HepG2 (cell line): Measurements from ENCODE around the gene NTM. TPM values are rescaled to one million over a fixed set of nuclear protein-coding genes. Genes with fewer than 3 reads are reported as not detected.

Experiments
- ATAC-seq: fragments of 200-7000 bp; cut with Tn5 transposase; 3 replicates; pipeline ENCODE4 v1.9.1; 2020; ENCODE audit warnings: mild to moderate bottlenecking, moderate library complexity
- BruUV-seq: library from RNA; stranded (reverse); fragments of 400-500 nt; replicated peaks from 2 replicates; lab custom pipeline; 2021; lab: Mats Ljungman, UMichigan
- CTCF ChIA-PET: fragments of 300-600 bp; formaldehyde crosslinking; extraction: SDS; loops from one replicate; lab custom pipeline; 2021; ENCODE audit warnings: low total read pairs, inconsistent platforms, low intra/inter-chr PET ratio; lab: Yijun Ruan, JAX
- POLR2A ChIA-PET: fragments of 350-600 bp; sonication (Branson Sonifier 250); formaldehyde crosslinking; loops from one replicate; lab custom pipeline; 2020; ENCODE audit warnings: antibody characterized with exemption, inconsistent platforms; lab: Yijun Ruan, JAX
- DNase-seq: peaks from one replicate; pipeline ENCODE4 v3.0.0-alpha.2; 2015; ENCODE audit warnings: low spot score
- FAIRE-seq: peaks from 3 replicates; lab custom pipeline; 2011; peaks lifted over from hg19 to GRCh38; lab: Jason Lieb, UNC
- H2AFZ ChIP-seq: one replicate; pipeline ENCODE4 v1.6.1; 2011; ENCODE audit warnings: low read length, inconsistent platforms
- H3K27ac ChIP-seq: fragments of 300-600 bp; 3 replicates; pipeline ENCODE4 v1.8.0; 2011; ENCODE audit warnings: mixed run types, mild to moderate bottlenecking, mixed read lengths, low read length, inconsistent platforms; ENCODE audit not compliant: insufficient read depth; ENCODE audit errors: extremely low read length
- H3K27me3 ChIP-seq, 2 experiments: fragments of 200-600 bp in 1 of 2; 2 replicates in 1 of 2; 3 replicates in 1 of 2; pipeline versions ENCODE4 v1.6.0 to v1.8.0; 2011; ENCODE audit warnings: low read length in 2 of 2, mild to moderate bottlenecking in 2 of 2, moderate library complexity in 2 of 2, inconsistent platforms in 1 of 2; ENCODE audit not compliant: insufficient read depth in 2 of 2, control insufficient read depth in 1 of 2
- H3K36me3 ChIP-seq, 2 experiments: fragments of 200-600 bp in 1 of 2; replicated peaks in 1 of 2; 2 replicates in 1 of 2; 3 replicates in 1 of 2; pipeline versions ENCODE4 v1.5.1 to v1.8.0; 2011; ENCODE audit warnings: low read length in 2 of 2, inconsistent platforms in 1 of 2; ENCODE audit not compliant: insufficient read depth in 2 of 2, control insufficient read depth in 1 of 2
- H3K4me1 ChIP-seq: 2 replicates; pipeline ENCODE4 v1.5.1; 2012; ENCODE audit warnings: low read length, inconsistent platforms; ENCODE audit not compliant: insufficient read depth
- H3K4me2 ChIP-seq: 2 replicates; pipeline ENCODE4 v1.6.0; 2011; ENCODE audit warnings: low read depth, low read length, inconsistent platforms
- H3K4me3 ChIP-seq, 3 experiments: fragments of 200-600 bp in 1 of 3; sonication (generic), shearing (Covaris generic) in 1 of 3; replicated peaks in 1 of 3; 2 replicates each; pipeline ENCODE4 v1.5.1; 2011 to 2016; ENCODE audit warnings: low read length in 3 of 3, inconsistent platforms in 2 of 3, low read depth in 2 of 3, mild to moderate bottlenecking in 2 of 3, control low read depth in 1 of 3, mixed read lengths in 1 of 3; ENCODE audit not compliant: insufficient read depth in 1 of 3
- H3K79me2 ChIP-seq: one replicate; pipeline ENCODE4 v1.6.1; 2011; ENCODE audit warnings: low read length, inconsistent platforms; ENCODE audit not compliant: insufficient read depth
- H3K9ac ChIP-seq: 2 replicates; pipeline ENCODE4 v1.6.0; 2011; ENCODE audit warnings: mild to moderate bottlenecking, low read depth, low read length, inconsistent platforms; ENCODE audit not compliant: insufficient read depth
- H3K9me3 ChIP-seq: 2 replicates; pipeline ENCODE4 v1.5.1; 2012; ENCODE audit warnings: mild to moderate bottlenecking, low read length
- H4K20me1 ChIP-seq: 2 replicates; pipeline ENCODE4 v1.6.0; 2011; ENCODE audit warnings: inconsistent platforms, mild to moderate bottlenecking, low read length, moderate library complexity; ENCODE audit not compliant: insufficient read depth
- ATF2 ChIP-seq: sonication (generic); formaldehyde crosslinking; IDR thresholded peaks from 2 replicates; pipeline ENCODE4 v1.4.0; 2020; ENCODE audit warnings: missing genetic modification reagents
- ATF7-NPFF ChIP-seq: sonication (generic); formaldehyde crosslinking; IDR thresholded peaks from 2 replicates; pipeline ENCODE4 v1.8.1; 2023; ENCODE audit warnings: mild to moderate bottlenecking, low read depth, missing genetic modification reagents, moderate library complexity
- EZH2 ChIP-seq: conservative IDR thresholded peaks from 2 replicates; pipeline ENCODE4 v1.6.1; 2012; ENCODE audit warnings: mild to moderate bottlenecking, low read depth, low read length, moderate library complexity
- GZF1 ChIP-seq: sonication (generic); formaldehyde crosslinking; IDR thresholded peaks from 2 replicates; pipeline ENCODE4 v1.5.1; 2020; ENCODE audit warnings: mild to moderate bottlenecking, missing genetic modification reagents
- HDAC6 ChIP-seq: fragments of 200-600 bp; sonication (generic); IDR thresholded peaks from 2 replicates; pipeline ENCODE4 v1.7.0; 2017; ENCODE audit warnings: mild to moderate bottlenecking, antibody characterized with exemption, low read length, low read depth
- HOXA5 ChIP-seq: sonication (generic); formaldehyde crosslinking; IDR thresholded peaks from 2 replicates; pipeline ENCODE4 v1.4.0; 2020; ENCODE audit warnings: missing genetic modification reagents
- SRSF9 ChIP-seq: fragments of 200-400 bp; formaldehyde crosslinking; IDR thresholded peaks from 2 replicates; pipeline ENCODE4 v1.6.1; 2018; ENCODE audit warnings: borderline replicate concordance, mild to moderate bottlenecking, low read depth, low read length; ENCODE audit not compliant: insufficient read depth, poor library complexity, severe bottlenecking
- U2AF2 ChIP-seq: fragments of 200-400 bp; formaldehyde crosslinking; IDR thresholded peaks from 2 replicates; pipeline ENCODE4 v1.6.1; 2017; ENCODE audit warnings: low read depth, mild to moderate bottlenecking, low read length
- ZNF230 ChIP-seq: sonication (generic); formaldehyde crosslinking; IDR thresholded peaks from 2 replicates; pipeline ENCODE4 v1.4.0; 2020; ENCODE audit warnings: mild to moderate bottlenecking, missing genetic modification reagents
- ZNF275 ChIP-seq: sonication (generic); formaldehyde crosslinking; IDR thresholded peaks from 2 replicates; pipeline ENCODE4 v1.8.0; 2022; ENCODE audit warnings: missing genetic modification reagents, mild to moderate bottlenecking, inconsistent platforms, borderline replicate concordance
- ZNF317 ChIP-seq: sonication (generic); formaldehyde crosslinking; IDR thresholded peaks from 2 replicates; pipeline ENCODE4 v1.5.0; 2020; ENCODE audit warnings: mild to moderate bottlenecking, missing genetic modification reagents
- ZSCAN21 ChIP-seq: sonication (generic); formaldehyde crosslinking; IDR thresholded peaks from 2 replicates; pipeline ENCODE4 v1.8.0; 2022; ENCODE audit warnings: mild to moderate bottlenecking, missing genetic modification reagents, moderate library complexity, borderline replicate concordance
- WGBS: methylation state at CpG from one replicate; pipeline ENCODE4 v1.1.6; 2017; ENCODE audit warnings: low lambda C conversion rate; 5-methylcytosine and 5-hydroxymethylcytosine counted together
- in situ Hi-C: cut with HindIII; loops from 2 replicates; pipeline ENCODE4 v1.10.0; 2017; ENCODE audit warnings: low pct_unique_long_range_greater_than_20kb; ENCODE audit not compliant: extremely low pct_ligation_motif_present
- intact Hi-C: fragments of 100-400 bp; cut with micrococcal nuclease; formaldehyde crosslinking; loops from one replicate; pipeline ENCODE4 v1.10.0; 2022; ENCODE audit not compliant: unreplicated experiment
- polyA plus RNA-seq, 8 experiments: library from polyadenylated mRNA; depleted of rRNA in 3 of 8; stranded (reverse) in 7 of 8; unstranded in 1 of 8; fragments of >200 nt; fragmentation: Illumina TruSeq in 4 of 8; extraction: Trizol in 4 of 8; gene quantifications; 2 replicates each; pipeline versions ENCODE4 v1.2.1 to v1.2.3, GENCODE V29; 2011 to 2016; ENCODE audit warnings: low read depth in 4 of 8, missing spikeins in 1 of 8, mixed read lengths in 1 of 8; ENCODE audit not compliant: insufficient read depth in 1 of 8
- total RNA-seq, 5 experiments: library from RNA; depleted of rRNA; stranded (reverse); fragments of >200 nt; fragmentation: Illumina TruSeq; extraction: Trizol; gene quantifications; 2 replicates each; pipeline ENCODE4 v1.2.3, GENCODE V29; 2016; ENCODE audit warnings: low read depth in 1 of 5
- TF ChIP-seq, protein P1 (sequence below): IDR thresholded peaks from 2 replicates; pipeline ENCODE4 v1.6.1; 2016; ENCODE audit warnings: missing biosample characterization, missing genetic modification reagents, low read depth
- TF ChIP-seq, protein P2 (sequence below), 2 experiments: fragments of 450-650 bp in 1 of 2; sonication (generic) in 1 of 2; formaldehyde crosslinking; IDR thresholded peaks; 2 replicates each; pipeline versions ENCODE4 v1.5.0 to v1.8.0; 2020 to 2022; ENCODE audit warnings: mild to moderate bottlenecking in 1 of 2, missing genetic modification reagents in 1 of 2

Gene NTM
- total and polyA plus RNA-seq, 2 of the 13 experiments (the other 11 are each of a cell fraction or from before 2014, with no cell fraction given), result not detected

DNA sequence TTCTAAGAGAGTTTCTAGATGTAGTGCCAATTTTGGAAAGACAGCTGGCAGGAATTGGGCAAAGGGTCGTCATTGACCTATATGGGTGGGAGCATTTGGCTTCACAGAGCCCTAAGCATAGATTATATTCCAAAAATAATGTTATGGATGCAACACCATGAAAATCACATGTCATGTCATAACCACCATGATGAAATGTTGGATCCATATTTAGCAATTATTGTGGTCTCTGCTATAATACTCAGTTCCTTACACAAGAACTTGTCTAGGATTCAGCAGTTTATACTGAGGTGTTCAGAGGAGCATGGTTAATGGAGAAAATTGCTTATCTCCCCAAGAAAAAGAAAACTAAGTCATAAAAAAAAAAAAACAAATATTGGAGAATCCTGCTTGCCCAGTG is 31.6 kb downstream of the NTM start:
- Histone ChIP-seq H4K20me1 (no peaks in the 10 kb centered on the region), H3K9ac (no peak overlapping the region), H3K27me3 (no peaks in the 10 kb centered on the region), H3K4me2 (no peak overlapping the region), H2AFZ (no peak overlapping the region), H3K79me2 (no peaks in the 10 kb centered on the region), H3K36me3 (no peaks in the 10 kb centered on the region), H3K9me3 (no peaks in the 10 kb centered on the region), H3K27ac (no peak overlapping the region), H3K4me1 (no peaks in the 10 kb centered on the region), H3K4me3 (no peak overlapping the region)
- no TSS peak for BruUV-seq
- whole genome bisulfite sequencing, result 0% methylated on average over 1 of the region's 1 CpG
- no peak for DNase-seq
- TF ChIP-seq, protein P1, sequence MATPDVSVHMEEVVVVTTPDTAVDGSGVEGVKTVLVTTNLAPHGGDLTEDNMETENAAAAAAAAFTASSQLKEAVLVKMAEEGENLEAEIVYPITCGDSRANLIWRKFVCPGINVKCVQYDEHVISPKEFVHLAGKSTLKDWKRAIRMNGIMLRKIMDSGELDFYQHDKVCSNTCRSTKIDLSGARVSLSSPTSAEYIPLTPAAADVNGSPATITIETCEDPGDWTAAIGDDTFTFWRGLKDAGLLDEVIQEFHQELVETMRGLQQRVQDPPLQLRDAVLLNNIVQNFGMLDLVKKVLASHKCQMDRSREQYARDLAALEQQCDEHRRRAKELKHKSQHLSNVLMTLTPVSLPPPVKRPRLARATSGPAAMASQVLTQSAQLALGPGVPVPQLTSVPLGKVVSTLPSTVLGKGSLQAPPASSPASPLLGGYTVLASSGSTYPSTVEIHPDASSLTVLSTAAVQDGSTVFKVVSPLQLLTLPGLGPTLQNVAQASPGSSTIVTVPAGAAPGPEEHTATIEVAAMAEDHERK (CRISPR knock-in tag), result no peak
- TF ChIP-seq ZNF317 (CRISPR knock-in tag), result no peak
- TF ChIP-seq HDAC6, result no peak
- CTCF ChIA-PET, result no interaction called here
- POLR2A ChIA-PET, result no interaction called here
- no peak for FAIRE-seq
- ATAC-seq, result no peak
- intact Hi-C loops (no loop called here), in situ Hi-C loops (no loop called here)

GRCh38 chr11:131404010-131404409 is 33.6 kb downstream of the NTM start:
- Histone ChIP-seq H3K4me3 (no peak overlapping the region), H3K79me2 (no peaks in the 10 kb centered on the region), H3K4me2 (no peak overlapping the region), H3K9me3 (no peaks in the 10 kb centered on the region), H3K27me3 (no peaks in the 10 kb centered on the region), H4K20me1 (no peaks in the 10 kb centered on the region), H3K36me3 (no peaks in the 10 kb centered on the region), H3K9ac (no peak overlapping the region), H2AFZ (no peak overlapping the region), H3K27ac (no peak overlapping the region), H3K4me1 (no peaks in the 10 kb centered on the region)
- in situ Hi-C loops (no loop called here), intact Hi-C loops (no loop called here)
- FAIRE-seq (no peak), ATAC-seq (no peak), DNase-seq (no peak)
- no TSS peak for BruUV-seq
- POLR2A ChIA-PET, result no interaction called here
- CTCF ChIA-PET, result no interaction called here
- WGBS, result 61% methylated on average over 9 of the region's 9 CpGs
- no peak for TF ChIP-seq ATF2
- no peak for TF ChIP-seq SRSF9
- no peak for TF ChIP-seq GZF1 (CRISPR knock-in tag)
- TF ChIP-seq, protein P2, sequence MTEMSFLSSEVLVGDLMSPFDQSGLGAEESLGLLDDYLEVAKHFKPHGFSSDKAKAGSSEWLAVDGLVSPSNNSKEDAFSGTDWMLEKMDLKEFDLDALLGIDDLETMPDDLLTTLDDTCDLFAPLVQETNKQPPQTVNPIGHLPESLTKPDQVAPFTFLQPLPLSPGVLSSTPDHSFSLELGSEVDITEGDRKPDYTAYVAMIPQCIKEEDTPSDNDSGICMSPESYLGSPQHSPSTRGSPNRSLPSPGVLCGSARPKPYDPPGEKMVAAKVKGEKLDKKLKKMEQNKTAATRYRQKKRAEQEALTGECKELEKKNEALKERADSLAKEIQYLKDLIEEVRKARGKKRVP (CRISPR knock-in tag; IDR thresholded peaks at IDR 0.05), result no peak
- no peak for TF ChIP-seq U2AF2
- no peak for TF ChIP-seq HOXA5 (CRISPR knock-in tag)
- no peak for TF ChIP-seq EZH2
- no peak for TF ChIP-seq ATF7-NPFF
- TF ChIP-seq ZNF230 (CRISPR knock-in tag), result no peak
- no peak for TF ChIP-seq ZNF275 (CRISPR knock-in tag)
- TF ChIP-seq ZSCAN21, result no peak
